Measurements from ENCODE around the gene RALGPS1. TPM values are rescaled to one million over a fixed set of nuclear protein-coding genes. Genes with fewer than 3 reads are reported as not detected.

The RALGPS1 gene
- total and polyA plus RNA-seq, 2 of the 13 experiments (the other 11 are each of a cell fraction or from before 2014, with no cell fraction given) = 3.7 to 6.5 TPM

GRCh38 chr9:127050591-127051001 is 136.0 kb downstream of the RALGPS1 start:
- no peaks in the 10 kb centered on the region for H3K27me3 ChIP-seq (ENCODE audit: control insufficient read depth in 1 of 2, insufficient read depth in 2 of 2, low read length in 2 of 2)
- no peaks in the 10 kb centered on the region for H3K79me2 ChIP-seq (ENCODE audit: insufficient read depth, low read length)
- BruUV-seq (replicated peaks) = no TSS peak
- WGBS (ENCODE audit: low lambda C conversion rate) = 85% methylated on average over 7 of the region's 7 CpGs
- H3K4me1 ChIP-seq (ENCODE audit: insufficient read depth, low read length) = no peaks in the 10 kb centered on the region
- no peaks in the 10 kb centered on the region for H3K9me3 ChIP-seq (ENCODE audit: low read length)
- FAIRE-seq (no peak), DNase-seq (ENCODE audit: low spot score) (no peak), ATAC-seq (no peak)
- in situ Hi-C loops (cut with HindIII; ENCODE audit: extremely low pct_ligation_motif_present, low pct_unique_long_range_greater_than_20kb) = no loop called here
- H3K27ac ChIP-seq (ENCODE audit: extremely low read length, insufficient read depth, low read length) = no peak overlapping the region
- H3K4me3 ChIP-seq (replicated peaks in 1 of 3; ENCODE audit: insufficient read depth in 1 of 3, low read depth in 2 of 3, low read length in 3 of 3) = no peak overlapping the region
- H3K4me2 ChIP-seq (ENCODE audit: low read depth, low read length) = no peak overlapping the region
- ChIA-PET CTCF (ENCODE audit: low intra/inter-chr PET ratio, low total read pairs) (no interaction called here), POLR2A (no interaction called here)
- H3K9ac ChIP-seq (ENCODE audit: insufficient read depth, low read depth, low read length) = no peak overlapping the region
- H3K36me3 ChIP-seq (replicated peaks in 1 of 2; ENCODE audit: control insufficient read depth in 1 of 2, insufficient read depth in 2 of 2, low read length in 2 of 2) = no peaks in the 10 kb centered on the region
- H2AFZ ChIP-seq (ENCODE audit: low read length) = no peak overlapping the region
- intact Hi-C loops (cut with micrococcal nuclease; ENCODE audit: unreplicated experiment) = no loop called here
- H4K20me1 ChIP-seq (ENCODE audit: insufficient read depth, low read length) = no peaks in the 10 kb centered on the region
- no peak for TF ChIP-seq ZFP41 (CRISPR knock-in tag; IDR thresholded peaks at IDR 0.05; ENCODE audit: borderline replicate concordance)
- TF ChIP-seq HOXA5 (CRISPR knock-in tag; IDR thresholded peaks at IDR 0.05) = no peak
- TF ChIP-seq CEBPB (IDR thresholded peaks at IDR 0.05; ENCODE audit: borderline replicate concordance, low read depth, low read length) = no peak
- no peak for TF ChIP-seq SNAPC2 (CRISPR knock-in tag; IDR thresholded peaks at IDR 0.05)
- no peak for TF ChIP-seq ZNF121 (CRISPR knock-in tag; IDR thresholded peaks at IDR 0.05)
- no peak for TF ChIP-seq ZNF569 (CRISPR knock-in tag; IDR thresholded peaks at IDR 0.05; ENCODE audit: borderline replicate concordance)
- TF ChIP-seq, protein P1, sequence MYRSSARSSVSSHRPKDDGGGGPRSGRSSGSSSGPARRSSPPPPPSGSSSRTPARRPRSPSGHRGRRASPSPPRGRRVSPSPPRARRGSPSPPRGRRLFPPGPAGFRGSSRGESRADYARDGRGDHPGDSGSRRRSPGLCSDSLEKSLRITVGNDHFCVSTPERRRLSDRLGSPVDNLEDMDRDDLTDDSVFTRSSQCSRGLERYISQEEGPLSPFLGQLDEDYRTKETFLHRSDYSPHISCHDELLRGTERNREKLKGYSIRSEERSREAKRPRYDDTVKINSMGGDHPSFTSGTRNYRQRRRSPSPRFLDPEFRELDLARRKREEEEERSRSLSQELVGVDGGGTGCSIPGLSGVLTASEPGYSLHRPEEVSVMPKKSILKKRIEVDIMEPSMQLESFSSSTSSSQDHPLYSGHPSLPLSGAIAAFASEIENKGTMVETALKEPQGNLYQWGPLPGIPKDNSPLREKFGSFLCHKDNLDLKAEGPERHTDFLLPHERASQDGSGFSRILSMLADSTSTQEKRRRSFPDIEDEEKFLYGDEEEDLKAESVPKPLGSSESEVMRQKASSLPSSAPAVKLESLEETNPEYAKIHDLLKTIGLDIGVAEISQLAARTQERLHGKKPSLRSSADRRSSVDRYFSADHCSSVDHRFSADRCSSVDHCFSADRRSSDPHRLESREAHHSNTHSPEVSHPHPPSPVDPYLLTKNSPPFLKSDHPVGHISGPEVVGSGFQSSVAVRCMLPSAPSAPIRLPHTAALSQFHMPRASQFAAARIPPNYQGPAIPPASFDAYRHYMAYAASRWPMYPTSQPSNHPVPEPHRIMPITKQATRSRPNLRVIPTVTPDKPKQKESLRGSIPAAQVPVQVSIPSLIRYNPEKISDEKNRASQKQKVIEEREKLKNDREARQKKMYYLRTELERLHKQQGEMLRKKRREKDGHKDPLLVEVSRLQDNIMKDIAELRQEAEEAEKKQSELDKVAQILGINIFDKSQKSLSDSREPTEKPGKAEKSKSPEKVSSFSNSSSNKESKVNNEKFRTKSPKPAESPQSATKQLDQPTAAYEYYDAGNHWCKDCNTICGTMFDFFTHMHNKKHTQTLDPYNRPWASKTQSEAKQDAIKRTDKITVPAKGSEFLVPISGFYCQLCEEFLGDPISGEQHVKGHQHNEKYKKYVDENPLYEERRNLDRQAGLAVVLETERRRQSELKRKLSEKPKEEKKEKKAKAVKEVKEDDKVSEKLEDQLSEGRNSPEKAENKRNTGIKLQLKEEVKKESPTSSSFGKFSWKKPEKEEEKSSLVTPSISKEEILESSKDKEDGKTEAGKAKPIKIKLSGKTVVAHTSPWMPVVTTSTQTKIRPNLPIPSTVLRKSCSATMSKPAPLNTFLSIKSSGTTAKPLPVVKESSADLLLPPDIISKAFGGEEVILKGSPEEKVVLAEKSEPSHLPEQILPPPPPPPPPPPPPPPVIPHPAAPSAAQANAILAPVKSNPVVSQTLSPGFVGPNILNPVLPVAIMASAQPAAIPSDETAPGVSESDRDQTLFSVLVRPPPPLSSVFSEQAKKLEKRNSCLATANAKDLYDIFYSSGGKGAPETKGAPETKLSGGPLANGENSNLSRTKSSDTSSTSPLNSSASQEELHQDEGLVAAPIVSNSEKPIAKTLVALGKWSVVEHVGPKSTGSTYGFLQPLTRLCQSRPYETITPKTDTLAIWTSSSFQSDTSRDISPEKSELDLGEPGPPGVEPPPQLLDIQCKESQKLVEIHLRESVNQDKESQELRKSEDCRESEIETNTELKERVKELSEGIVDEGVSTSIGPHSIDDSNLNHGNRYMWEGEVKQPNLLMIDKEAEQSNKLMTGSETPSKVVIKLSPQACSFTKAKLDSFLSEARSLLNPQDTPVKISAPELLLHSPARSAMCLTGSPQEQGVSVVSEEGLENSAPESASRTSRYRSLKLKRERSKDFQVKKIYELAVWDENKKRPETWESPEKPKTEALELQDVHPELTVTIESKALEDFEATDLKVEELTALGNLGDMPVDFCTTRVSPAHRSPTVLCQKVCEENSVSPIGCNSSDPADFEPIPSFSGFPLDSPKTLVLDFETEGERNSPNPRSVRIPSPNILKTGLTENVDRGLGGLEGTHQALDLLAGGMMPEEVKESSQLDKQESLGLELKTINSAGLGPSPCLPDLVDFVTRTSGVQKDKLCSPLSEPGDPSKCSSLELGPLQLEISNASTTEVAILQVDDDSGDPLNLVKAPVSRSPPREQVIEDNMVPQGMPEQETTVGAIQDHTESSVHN (CRISPR knock-in tag; IDR thresholded peaks at IDR 0.05) = no peak
- TF ChIP-seq ZKSCAN8 (CRISPR knock-in tag; IDR thresholded peaks at IDR 0.05; ENCODE audit: borderline replicate concordance) = no peak

All from HepG2 (cell line).